ENCODE results near the gene EXOC4.

EXOC4 gene

GRCh38 chr7:133345690-133346421, 93.0 kb downstream of the EXOC4 start:
- H3K36me3 ChIP-seq (ENCODE audit: control insufficient read depth in 4 of 4, insufficient read depth in 4 of 4, low read length in 3 of 4): peaks cover 0 to 5% (median 0%) of the 10 kb centered on the region in 4 experiments
- POLR2A ChIA-PET: no interaction called here
- no peaks in the 10 kb centered on the region for H3K27me3 ChIP-seq (replicated peaks in 2 of 5; ENCODE audit: control insufficient read depth in 4 of 5, insufficient read depth in 5 of 5, low read length in 4 of 5)
- no peak overlapping the region for H3K4me3 ChIP-seq (ENCODE audit: control insufficient read depth in 1 of 7, extremely low read depth in 1 of 7, insufficient read depth in 4 of 7, low read depth in 2 of 7, low read length in 6 of 7)
- DNase-seq: no peak
- no peak overlapping the region for H3K27ac ChIP-seq (ENCODE audit: insufficient read depth in 1 of 2, low read depth in 1 of 2, low read length in 2 of 2, poor library complexity in 1 of 2, severe bottlenecking in 2 of 2)
- CTCF ChIA-PET: no interaction called here
- WGBS (ENCODE audit: insufficient coverage): 50% methylated on average over 1 of the region's 8 CpGs
- H3K4me1 ChIP-seq (ENCODE audit: control extremely low read depth in 1 of 4, control insufficient read depth in 4 of 4, insufficient read depth in 4 of 4, low read length in 3 of 4): no peaks in the 10 kb centered on the region
- peaks cover 0 to 22% (median under 1%) of the 10 kb centered on the region in 5 experiments for H3K9me3 ChIP-seq (ENCODE audit: control extremely low read depth in 1 of 5, control insufficient read depth in 4 of 5, insufficient read depth in 2 of 5, low read depth in 1 of 5, low read length in 4 of 5)

- no peak for DNase-seq
- H3K27me3 ChIP-seq (replicated peaks in 2 of 5; ENCODE audit: control insufficient read depth in 4 of 5, insufficient read depth in 5 of 5, low read length in 4 of 5): no peaks in the 10 kb centered on the region
- CTCF ChIA-PET: no interaction called here
- H3K4me1 ChIP-seq (ENCODE audit: control extremely low read depth in 1 of 4, control insufficient read depth in 4 of 4, insufficient read depth in 4 of 4, low read length in 3 of 4): no peaks in the 10 kb centered on the region
- WGBS (ENCODE audit: insufficient coverage): 100% methylated on average over 4 of the region's 5 CpGs
- H3K36me3 ChIP-seq (ENCODE audit: control insufficient read depth in 4 of 4, insufficient read depth in 4 of 4, low read length in 3 of 4): no peaks in the 10 kb centered on the region
- H3K9me3 ChIP-seq (ENCODE audit: control extremely low read depth in 1 of 5, control insufficient read depth in 4 of 5, insufficient read depth in 2 of 5, low read depth in 1 of 5, low read length in 4 of 5): peaks cover 0 to 24% (median 3%) of the 10 kb centered on the region in 5 experiments
- POLR2A ChIA-PET: no interaction called here
- no peak overlapping the region for H3K4me3 ChIP-seq (ENCODE audit: control insufficient read depth in 1 of 7, extremely low read depth in 1 of 7, insufficient read depth in 4 of 7, low read depth in 2 of 7, low read length in 6 of 7)
- H3K27ac ChIP-seq (ENCODE audit: insufficient read depth in 1 of 2, low read depth in 1 of 2, low read length in 2 of 2, poor library complexity in 1 of 2, severe bottlenecking in 2 of 2): no peak overlapping the region
Observed at GRCh38 chr7:133348250-133348649, 95.4 kb downstream of the EXOC4 start.

GRCh38 chr7:133349101-133349500, 96.2 kb downstream of the EXOC4 start:
- no peaks in the 10 kb centered on the region for H3K4me1 ChIP-seq (ENCODE audit: control extremely low read depth in 1 of 4, control insufficient read depth in 4 of 4, insufficient read depth in 4 of 4, low read length in 3 of 4)
- H3K4me3 ChIP-seq (ENCODE audit: control insufficient read depth in 1 of 7, extremely low read depth in 1 of 7, insufficient read depth in 4 of 7, low read depth in 2 of 7, low read length in 6 of 7): no peak overlapping the region
- ChIA-PET POLR2A (no interaction called here), CTCF (no interaction called here)
- no peak for DNase-seq
- H3K27me3 ChIP-seq (replicated peaks in 2 of 5; ENCODE audit: control insufficient read depth in 4 of 5, insufficient read depth in 5 of 5, low read length in 4 of 5): no peaks in the 10 kb centered on the region
- peaks cover 0 to 25% (median 3%) of the 10 kb centered on the region in 5 experiments for H3K9me3 ChIP-seq (ENCODE audit: control extremely low read depth in 1 of 5, control insufficient read depth in 4 of 5, insufficient read depth in 2 of 5, low read depth in 1 of 5, low read length in 4 of 5)
- H3K36me3 ChIP-seq (ENCODE audit: control insufficient read depth in 4 of 4, insufficient read depth in 4 of 4, low read length in 3 of 4): no peaks in the 10 kb centered on the region
- H3K27ac ChIP-seq (ENCODE audit: insufficient read depth in 1 of 2, low read depth in 1 of 2, low read length in 2 of 2, poor library complexity in 1 of 2, severe bottlenecking in 2 of 2): no peak overlapping the region
- no CpG with 5 or more reads among the region's 2 CpGs for WGBS (ENCODE audit: insufficient coverage)

- Histone ChIP-seq H3K27ac (ENCODE audit: insufficient read depth in 1 of 2, low read depth in 1 of 2, low read length in 2 of 2, poor library complexity in 1 of 2, severe bottlenecking in 2 of 2) (no peak overlapping the region), H3K9me3 (ENCODE audit: control extremely low read depth in 1 of 5, control insufficient read depth in 4 of 5, insufficient read depth in 2 of 5, low read depth in 1 of 5, low read length in 4 of 5) (peaks cover 0 to 25% (median 3%) of the 10 kb centered on the region in 5 experiments), H3K36me3 (ENCODE audit: control insufficient read depth in 4 of 4, insufficient read depth in 4 of 4, low read length in 3 of 4) (peaks cover 0 to 6% (median 1%) of the 10 kb centered on the region in 4 experiments), H3K4me1 (ENCODE audit: control extremely low read depth in 1 of 4, control insufficient read depth in 4 of 4, insufficient read depth in 4 of 4, low read length in 3 of 4) (no peaks in the 10 kb centered on the region), H3K27me3 (replicated peaks in 2 of 5; ENCODE audit: control insufficient read depth in 4 of 5, insufficient read depth in 5 of 5, low read length in 4 of 5) (no peaks in the 10 kb centered on the region), H3K4me3 (ENCODE audit: control insufficient read depth in 1 of 7, extremely low read depth in 1 of 7, insufficient read depth in 4 of 7, low read depth in 2 of 7, low read length in 6 of 7) (no peak overlapping the region)
- ChIA-PET POLR2A (no interaction called here), CTCF (no interaction called here)
- no CpG with 5 or more reads among the region's 2 CpGs for WGBS (ENCODE audit: insufficient coverage)
- DNase-seq: no peak
Observed at GRCh38 chr7:133352430-133352829, 99.6 kb downstream of the EXOC4 start.

GRCh38 chr7:133353775-133354174, 100.9 kb downstream of the EXOC4 start:
- DNase-seq: no peak
- POLR2A ChIA-PET: no interaction called here
- Histone ChIP-seq H3K9me3 (ENCODE audit: control extremely low read depth in 1 of 5, control insufficient read depth in 4 of 5, insufficient read depth in 2 of 5, low read depth in 1 of 5, low read length in 4 of 5) (peaks cover 0 to 25% (median 0%) of the 10 kb centered on the region in 5 experiments), H3K27me3 (replicated peaks in 2 of 5; ENCODE audit: control insufficient read depth in 4 of 5, insufficient read depth in 5 of 5, low read length in 4 of 5) (no peaks in the 10 kb centered on the region), H3K36me3 (ENCODE audit: control insufficient read depth in 4 of 4, insufficient read depth in 4 of 4, low read length in 3 of 4) (peaks cover 0 to 6% (median 3%) of the 10 kb centered on the region in 4 experiments), H3K4me1 (ENCODE audit: control extremely low read depth in 1 of 4, control insufficient read depth in 4 of 4, insufficient read depth in 4 of 4, low read length in 3 of 4) (no peaks in the 10 kb centered on the region), H3K27ac (ENCODE audit: insufficient read depth in 1 of 2, low read depth in 1 of 2, low read length in 2 of 2, poor library complexity in 1 of 2, severe bottlenecking in 2 of 2) (no peak overlapping the region), H3K4me3 (ENCODE audit: control insufficient read depth in 1 of 7, extremely low read depth in 1 of 7, insufficient read depth in 4 of 7, low read depth in 2 of 7, low read length in 6 of 7) (no peak overlapping the region)
- no CpG with 5 or more reads among the region's 1 CpG for WGBS (ENCODE audit: insufficient coverage)
- CTCF ChIA-PET: interaction anchor here (0.5 kb wide), 1 partner anchor 34 kb away, joined by 4 read pairs; no protein-coding TSS in a partner anchor

- WGBS (ENCODE audit: insufficient coverage): 98% methylated on average over 5 of the region's 5 CpGs
- ChIA-PET POLR2A (no interaction called here), CTCF (no interaction called here)
- no peaks in the 10 kb centered on the region for H3K4me1 ChIP-seq (ENCODE audit: control extremely low read depth in 1 of 4, control insufficient read depth in 4 of 4, insufficient read depth in 4 of 4, low read length in 3 of 4)
- H3K27ac ChIP-seq (ENCODE audit: insufficient read depth in 1 of 2, low read depth in 1 of 2, low read length in 2 of 2, poor library complexity in 1 of 2, severe bottlenecking in 2 of 2): no peak overlapping the region
- H3K9me3 ChIP-seq (ENCODE audit: control extremely low read depth in 1 of 5, control insufficient read depth in 4 of 5, insufficient read depth in 2 of 5, low read depth in 1 of 5, low read length in 4 of 5): peaks cover 0 to 21% (median 0%) of the 10 kb centered on the region in 5 experiments
- H3K4me3 ChIP-seq (ENCODE audit: control insufficient read depth in 1 of 7, extremely low read depth in 1 of 7, insufficient read depth in 4 of 7, low read depth in 2 of 7, low read length in 6 of 7): no peak overlapping the region
- no peaks in the 10 kb centered on the region for H3K27me3 ChIP-seq (replicated peaks in 2 of 5; ENCODE audit: control insufficient read depth in 4 of 5, insufficient read depth in 5 of 5, low read length in 4 of 5)
- no peak for DNase-seq
- peaks cover 0 to 6% (median 3%) of the 10 kb centered on the region in 4 experiments for H3K36me3 ChIP-seq (ENCODE audit: control insufficient read depth in 4 of 4, insufficient read depth in 4 of 4, low read length in 3 of 4)
Observed at GRCh38 chr7:133354546-133355324, 101.9 kb downstream of the EXOC4 start.

GRCh38 chr7:133355325-133355708, 102.4 kb downstream of the EXOC4 start:
- POLR2A ChIA-PET: no interaction called here
- DNase-seq: no peak
- WGBS (ENCODE audit: insufficient coverage): no CpG with 5 or more reads among the region's 3 CpGs
- no peak overlapping the region for H3K27ac ChIP-seq (ENCODE audit: insufficient read depth in 1 of 2, low read depth in 1 of 2, low read length in 2 of 2, poor library complexity in 1 of 2, severe bottlenecking in 2 of 2)
- H3K4me1 ChIP-seq (ENCODE audit: control extremely low read depth in 1 of 4, control insufficient read depth in 4 of 4, insufficient read depth in 4 of 4, low read length in 3 of 4): no peaks in the 10 kb centered on the region
- H3K27me3 ChIP-seq (replicated peaks in 2 of 5; ENCODE audit: control insufficient read depth in 4 of 5, insufficient read depth in 5 of 5, low read length in 4 of 5): no peaks in the 10 kb centered on the region
- H3K36me3 ChIP-seq (ENCODE audit: control insufficient read depth in 4 of 4, insufficient read depth in 4 of 4, low read length in 3 of 4): peaks cover 0 to 6% (median 3%) of the 10 kb centered on the region in 4 experiments
- CTCF ChIA-PET: no interaction called here
- no peak overlapping the region for H3K4me3 ChIP-seq (ENCODE audit: control insufficient read depth in 1 of 7, extremely low read depth in 1 of 7, insufficient read depth in 4 of 7, low read depth in 2 of 7, low read length in 6 of 7)
- H3K9me3 ChIP-seq (ENCODE audit: control extremely low read depth in 1 of 5, control insufficient read depth in 4 of 5, insufficient read depth in 2 of 5, low read depth in 1 of 5, low read length in 4 of 5): peaks cover 0 to 18% (median 0%) of the 10 kb centered on the region in 5 experiments
